NCI-H446 (cell line): ENCODE data around the gene KIAA1755.

Experiments used
- DNase-seq, 2 experiments: peaks; one replicate each; lab custom pipeline; 2025; lab: John Stamatoyannopoulos, UW

The KIAA1755 gene

DNA sequence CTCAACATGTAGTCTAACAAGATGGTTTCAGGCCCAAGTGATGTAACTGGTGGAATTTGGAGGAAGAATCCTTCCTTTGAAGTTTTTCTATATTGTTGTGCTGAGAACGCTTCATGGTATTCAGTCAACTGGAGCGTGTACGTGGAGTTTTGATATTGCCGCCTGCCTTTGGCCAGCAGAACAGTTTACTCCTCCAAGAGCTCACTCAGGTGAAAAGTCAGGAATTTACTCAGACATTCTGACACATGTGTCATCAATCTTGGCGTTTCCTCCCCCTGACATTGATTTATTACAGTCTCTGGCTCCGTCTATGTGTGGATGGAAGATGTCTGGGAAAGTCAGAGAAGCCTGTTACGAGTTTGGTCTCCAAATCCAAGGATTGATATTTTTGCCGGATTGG is 76.4 kb downstream of the KIAA1755 start:
- no peak for DNase-seq

DNA sequence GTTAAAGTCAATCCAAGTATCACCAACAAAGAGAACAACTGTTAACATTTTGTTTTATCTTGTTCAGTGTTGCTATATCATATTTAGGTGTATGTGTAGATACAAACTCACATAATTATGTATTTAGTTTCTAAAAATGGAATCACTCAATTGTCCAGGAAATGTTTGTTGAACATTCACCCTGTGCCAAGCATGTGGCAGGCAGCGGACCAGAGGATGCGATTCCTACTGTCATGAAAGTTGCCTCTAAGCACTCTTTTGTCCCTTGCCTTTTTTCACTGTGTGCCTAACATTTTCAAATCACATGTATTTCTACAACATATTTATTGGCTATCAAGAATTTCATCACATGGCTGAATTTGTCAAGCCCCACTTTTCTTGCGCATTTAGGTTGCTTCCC is 78.6 kb downstream of the KIAA1755 start:
- no peak for DNase-seq

DNA sequence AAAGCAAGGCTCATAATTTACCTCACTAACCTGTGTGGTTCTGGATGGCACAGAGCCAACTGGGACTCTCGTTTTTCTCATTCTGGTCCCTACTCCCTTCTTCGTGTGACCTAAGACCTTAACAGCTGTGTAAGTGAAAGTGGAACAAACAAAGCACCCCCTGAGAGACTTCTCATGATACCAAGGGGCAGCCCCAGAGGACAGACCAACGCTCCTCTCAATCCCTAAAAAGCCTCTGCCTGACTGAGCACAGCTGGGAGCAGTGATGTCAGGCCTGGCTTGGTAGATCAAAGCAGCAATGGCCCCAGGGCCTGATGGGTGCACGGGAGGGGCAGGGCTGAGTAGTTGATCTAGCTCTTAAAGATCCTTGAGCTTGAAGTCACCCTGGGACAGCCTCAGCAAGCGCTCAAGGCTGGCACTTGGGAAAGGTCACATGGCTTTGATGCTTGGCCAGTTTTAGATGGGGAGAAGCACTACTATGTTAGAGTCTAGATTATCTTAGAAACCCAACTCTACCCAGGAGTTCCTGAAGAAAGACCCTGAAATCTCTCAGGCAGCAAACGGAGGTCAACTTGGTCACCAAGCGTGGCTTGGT is 79.2 kb downstream of the KIAA1755 start:
- no peak for DNase-seq

DNA sequence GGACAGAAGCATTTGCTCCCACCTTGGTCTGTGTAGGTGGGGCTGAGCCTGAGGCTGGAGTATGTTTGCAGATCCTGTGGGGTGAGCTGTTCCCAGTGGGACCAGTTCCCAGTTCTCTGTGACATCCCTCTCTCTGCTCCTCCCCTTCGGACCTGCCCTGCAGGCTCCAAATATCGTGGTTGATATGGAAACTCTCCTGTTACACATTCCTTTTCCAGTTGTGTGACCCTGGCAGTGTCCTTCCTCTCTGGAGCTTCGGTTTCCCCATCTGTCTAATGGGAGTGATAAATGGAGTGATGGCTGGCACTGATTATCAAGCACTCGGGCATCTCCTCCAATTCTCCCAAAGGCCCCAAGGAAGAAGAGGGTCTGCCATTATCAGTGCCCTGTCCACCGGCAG is 79.8 kb downstream of the KIAA1755 start:
- DNase-seq: no peak

DNA sequence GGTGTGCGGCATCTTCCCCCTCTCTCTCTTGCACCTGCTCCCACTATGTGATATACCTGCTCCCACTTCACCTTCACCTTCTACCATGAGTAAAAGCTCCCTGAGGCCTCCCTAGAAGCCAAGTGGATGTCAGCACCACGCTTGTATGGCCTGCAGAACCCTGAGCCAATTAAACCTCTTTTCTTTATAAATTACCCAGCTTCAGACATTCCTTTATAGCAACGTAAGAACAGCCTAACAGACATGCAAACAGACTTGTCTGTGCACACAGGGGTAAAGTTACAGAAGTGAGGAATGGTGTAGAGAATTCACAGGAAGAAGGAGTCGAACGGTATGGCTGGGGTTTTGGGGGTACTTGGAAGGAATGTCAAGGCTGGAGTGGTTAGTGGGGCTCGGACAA is 80.7 kb downstream of the KIAA1755 start:
- DNase-seq: no peak

DNA sequence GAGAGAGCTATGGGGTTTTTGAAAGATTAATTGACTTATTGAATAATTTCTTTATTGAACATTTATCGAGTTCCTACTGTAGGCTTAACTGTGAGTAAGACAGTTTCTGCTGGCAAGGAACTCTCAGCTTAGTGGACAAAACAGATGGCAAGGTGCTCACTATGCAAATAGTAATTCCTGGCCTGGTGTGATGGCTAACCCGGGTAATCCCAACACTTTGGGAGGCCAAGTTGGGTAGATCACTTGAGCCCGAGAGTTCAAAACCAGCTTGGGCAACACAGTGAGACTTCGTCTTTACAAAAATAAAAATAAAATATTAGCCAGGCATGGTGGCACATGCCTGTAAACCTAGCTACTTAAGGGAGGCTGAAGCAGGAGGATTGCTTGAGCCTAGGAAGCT is 82.0 kb downstream of the KIAA1755 start:
- no peak for DNase-seq

DNA sequence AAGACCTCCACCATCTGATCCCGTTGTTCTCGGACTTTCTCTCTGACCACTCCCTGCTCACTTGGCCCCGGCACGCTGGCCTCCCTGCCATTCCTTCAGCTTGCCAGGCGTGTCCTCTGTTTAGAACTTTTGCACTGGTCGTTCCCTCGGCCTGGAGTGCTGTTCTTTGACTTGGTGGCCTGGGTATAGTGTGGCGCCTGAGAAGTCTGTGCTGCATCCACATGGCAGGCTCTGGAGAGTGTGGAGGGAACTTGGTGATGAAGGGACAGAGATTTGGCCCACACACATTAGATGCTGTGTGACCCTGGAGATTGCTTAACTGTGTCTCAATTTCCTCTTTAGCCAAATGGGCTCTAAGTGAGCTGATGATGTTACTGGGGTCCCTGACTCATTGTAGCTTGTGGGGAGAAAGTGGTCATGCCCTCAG is 82.5 kb downstream of the KIAA1755 start:
- no peak for DNase-seq

DNA sequence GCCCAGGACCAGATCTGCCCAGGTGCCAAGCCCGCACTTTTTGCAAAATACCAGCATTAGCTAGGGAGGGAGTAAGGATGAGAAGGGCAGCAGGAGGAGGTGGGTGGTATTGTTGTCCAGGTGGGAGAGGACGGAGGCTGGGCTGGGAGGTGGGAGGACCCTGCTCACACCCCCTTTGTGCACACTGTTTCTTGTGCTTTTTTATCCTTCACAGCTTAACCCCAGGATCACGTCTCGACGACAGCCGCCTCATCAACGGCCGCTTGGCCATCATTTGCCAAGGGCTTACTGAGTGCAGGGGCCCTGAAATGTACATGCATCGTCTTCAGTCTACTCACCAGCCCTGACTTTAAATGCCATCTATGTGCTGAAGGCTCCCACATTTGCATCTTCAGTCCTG is 83.3 kb downstream of the KIAA1755 start:
- DNase-seq: no peak

DNA sequence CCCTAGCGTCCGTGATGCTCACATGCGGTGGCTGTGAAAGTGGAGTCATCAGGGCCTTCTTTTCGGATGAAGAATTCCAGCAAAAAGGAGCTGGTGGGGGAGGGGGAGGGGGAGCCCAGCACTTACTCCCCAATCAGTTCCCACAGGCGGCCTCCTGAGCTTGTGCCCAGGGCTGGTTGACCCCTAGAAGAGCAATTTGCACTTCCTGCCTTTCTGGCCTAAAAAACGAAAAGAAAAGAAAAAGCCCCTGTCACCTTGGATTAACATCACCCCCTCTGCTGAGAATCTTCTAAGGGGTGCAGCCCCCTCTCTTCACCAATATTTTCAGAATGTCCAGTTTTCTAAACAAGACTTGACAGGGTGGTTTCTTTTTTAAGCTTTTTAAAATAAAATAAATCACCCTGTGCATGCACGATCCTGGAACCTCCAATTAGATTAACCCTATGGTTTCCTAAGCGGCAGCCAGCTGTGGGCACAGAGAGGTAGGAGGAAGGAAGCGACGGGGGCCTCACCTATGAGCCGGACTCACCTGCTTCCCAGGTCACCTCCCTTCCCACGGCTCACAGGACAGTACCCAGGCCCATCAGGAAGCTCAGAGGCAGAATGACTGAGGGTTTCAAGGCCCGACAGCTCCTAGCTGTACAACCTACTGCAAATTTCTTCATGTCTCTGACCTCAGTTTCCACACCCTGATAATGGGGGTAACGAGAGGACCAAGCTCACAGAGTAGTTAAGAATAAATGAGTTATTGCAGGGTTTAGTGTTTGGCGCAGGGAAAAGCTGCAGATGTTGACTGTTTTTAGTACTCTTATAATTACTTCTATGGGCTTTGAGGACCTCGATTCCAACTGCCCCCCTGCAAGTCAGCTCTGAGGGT is 85.0 kb downstream of the KIAA1755 start:
- no peak for DNase-seq

DNA sequence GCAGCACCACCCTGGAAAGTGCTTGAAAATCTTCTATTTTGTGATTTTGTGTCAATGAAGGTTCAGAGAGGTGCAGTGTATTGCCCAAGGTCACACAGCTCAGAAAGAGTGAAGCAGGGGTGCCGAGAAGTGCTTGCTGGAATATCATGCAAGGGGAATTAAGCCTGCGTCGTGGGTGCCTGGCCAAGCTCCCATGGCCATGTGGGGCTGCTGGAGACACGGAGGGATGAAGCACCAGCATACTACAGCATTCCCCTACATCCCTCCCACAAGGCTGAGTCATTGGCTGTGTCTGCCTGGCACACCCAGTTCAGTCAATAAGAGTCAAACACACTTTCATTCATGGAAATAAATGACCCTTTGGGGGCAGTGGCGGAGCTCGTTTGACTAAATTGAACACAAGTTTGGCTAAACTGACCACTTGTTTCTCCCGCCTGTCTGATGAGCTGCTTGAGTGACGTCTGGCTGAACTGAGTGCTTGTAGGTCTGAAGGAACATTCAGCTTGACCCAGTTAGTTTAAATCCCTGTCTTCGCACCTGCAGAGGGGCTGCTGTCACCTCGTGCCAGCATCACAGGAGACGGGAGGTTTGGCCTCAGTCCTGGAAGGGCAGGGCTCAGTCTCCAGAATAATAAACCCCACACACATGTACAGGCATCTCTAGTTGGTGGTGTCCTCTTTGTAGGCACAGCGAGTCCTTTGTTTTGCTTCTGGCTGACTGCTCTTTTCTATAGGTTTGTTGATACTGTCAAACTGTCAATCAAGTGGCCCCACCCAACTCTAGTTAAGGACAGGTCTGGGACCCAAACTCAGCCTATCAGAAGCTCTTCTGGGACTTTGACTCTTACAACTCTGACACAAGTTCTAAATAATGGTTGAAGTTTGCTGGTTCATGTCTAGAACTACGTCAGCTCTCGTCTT is 87.0 kb downstream of the KIAA1755 start:
- no peak for DNase-seq

DNA sequence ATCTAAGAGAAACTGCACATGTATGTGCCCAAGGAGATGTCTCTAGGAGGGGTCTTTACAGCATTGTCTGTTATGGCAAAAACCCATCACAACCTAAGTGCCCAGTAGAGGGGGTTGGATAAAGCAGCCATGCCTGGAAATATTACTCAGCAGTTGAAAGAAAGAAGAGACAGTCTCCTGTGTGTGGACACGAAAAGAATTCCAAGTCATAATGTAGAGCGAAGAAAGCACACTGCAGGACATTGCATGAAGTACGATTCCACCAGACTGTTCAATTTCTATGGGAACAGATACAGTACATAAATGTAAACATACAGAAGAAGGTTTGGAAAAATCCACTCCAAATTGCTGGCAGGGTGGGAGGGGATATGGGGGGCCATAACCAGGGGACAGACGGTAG is 88.1 kb downstream of the KIAA1755 start:
- no peak for DNase-seq

DNA sequence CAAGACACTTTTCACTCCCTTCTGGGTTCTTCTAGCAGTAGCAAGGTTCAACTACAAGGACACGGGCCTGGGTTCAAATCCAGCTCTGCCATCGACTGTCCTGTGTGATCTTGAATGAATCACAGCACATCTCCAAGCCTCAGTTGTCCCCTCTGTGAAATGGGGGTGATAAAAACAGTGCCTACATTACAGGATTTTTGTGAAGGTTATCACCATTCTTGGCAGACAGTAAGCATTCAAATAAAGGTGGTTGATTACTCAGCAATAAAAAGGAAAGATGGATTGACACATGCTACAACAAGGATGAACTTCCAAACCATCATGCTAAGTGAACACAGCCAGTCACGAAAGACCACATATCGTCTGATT is 88.9 kb downstream of the KIAA1755 start:
- DNase-seq: no peak

DNA sequence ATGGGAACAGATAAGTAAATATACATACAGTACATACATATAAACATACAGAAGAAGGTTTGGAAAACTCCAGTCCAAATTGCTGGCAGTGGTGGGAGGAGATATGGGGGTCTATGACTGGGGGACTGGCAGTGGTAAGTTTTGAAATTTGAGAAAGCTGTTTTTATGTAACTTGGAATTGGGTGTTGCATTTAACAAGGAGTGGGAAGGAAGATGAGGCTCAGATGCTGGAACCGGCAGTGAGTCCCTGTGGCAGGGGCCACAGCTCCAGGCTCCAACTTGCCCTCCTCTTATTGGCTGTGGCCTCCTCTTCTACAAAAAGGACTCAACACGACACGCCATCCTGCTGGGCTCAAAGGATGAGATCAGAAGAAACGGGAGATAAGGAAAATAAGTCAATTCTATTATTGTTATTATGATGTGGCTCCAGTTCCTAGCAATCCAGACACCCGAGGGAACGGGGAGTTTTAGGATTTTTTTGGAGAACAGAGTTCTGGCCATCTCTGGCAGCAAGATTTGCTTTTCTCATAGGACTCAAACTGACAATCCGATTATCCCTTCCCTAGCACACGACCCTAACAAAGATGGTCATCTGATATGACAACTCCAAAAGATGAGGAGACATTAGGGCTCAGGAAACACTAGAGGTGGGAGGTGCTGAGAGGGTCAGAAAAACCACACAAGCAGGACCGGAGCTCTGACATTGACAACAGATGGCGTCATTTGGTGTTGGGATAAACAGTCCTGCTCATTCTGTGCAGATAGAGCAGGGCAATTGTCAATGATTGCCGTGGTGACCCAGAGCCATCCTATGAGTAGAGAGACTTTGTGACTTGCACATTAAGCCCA is 89.5 kb downstream of the KIAA1755 start:
- DNase-seq: no peak

DNA sequence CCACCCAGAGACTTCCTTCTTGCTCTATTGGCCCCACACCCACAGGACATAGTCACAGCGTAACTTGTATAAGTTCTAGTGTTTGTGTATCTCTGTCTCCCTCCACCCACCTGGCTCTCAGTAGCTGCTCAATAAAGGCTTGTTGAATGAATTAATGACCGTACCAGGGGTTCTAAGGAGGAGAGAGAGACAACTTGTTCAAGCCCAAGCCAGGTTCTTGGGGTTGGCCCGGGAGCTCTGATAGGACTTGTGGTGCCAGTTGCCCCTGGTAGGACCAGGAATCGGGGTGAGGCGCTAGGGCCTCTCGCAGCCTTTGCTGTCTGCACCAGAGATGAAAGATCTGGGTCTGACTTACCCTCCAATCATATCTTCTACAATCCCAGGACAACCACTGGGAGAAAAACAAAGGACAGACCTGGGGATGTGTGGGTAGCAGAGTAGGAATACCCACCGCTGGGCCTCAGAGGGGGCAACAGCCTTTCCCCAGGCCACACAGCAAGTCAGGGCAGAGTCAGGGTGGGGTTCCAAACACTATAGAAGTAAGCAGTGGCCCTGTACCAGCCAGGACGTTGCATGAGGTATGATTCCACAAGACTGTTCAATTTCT is 90.2 kb downstream of the KIAA1755 start:
- DNase-seq: no peak

DNA sequence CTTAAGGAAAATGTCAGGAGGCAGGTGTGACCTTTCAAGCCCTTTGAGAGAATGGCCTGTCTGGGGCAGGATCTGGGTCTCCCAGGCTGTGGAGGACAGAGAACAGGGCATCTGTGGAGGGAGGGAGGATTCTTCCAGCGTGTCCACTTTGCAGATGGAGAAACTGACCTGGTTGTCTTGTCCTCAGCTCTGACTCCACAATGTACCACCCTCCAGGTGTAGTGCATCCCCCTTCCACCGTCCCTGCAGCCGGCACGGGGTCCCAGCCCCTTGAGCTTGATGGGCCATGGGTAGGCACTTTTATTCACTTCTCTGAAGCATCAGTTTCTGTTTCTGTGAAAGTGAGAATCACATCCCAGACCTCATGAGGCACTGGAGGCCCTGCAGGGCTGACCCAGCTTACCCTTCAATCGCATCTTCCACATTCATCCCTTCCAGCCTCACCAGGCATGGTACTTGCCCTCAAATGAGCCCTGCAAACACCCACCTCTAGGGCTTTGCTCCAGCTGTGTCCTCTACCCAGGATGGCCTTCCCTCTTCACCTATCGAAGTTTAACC is 90.8 kb downstream of the KIAA1755 start:
- DNase-seq: no peak

DNA sequence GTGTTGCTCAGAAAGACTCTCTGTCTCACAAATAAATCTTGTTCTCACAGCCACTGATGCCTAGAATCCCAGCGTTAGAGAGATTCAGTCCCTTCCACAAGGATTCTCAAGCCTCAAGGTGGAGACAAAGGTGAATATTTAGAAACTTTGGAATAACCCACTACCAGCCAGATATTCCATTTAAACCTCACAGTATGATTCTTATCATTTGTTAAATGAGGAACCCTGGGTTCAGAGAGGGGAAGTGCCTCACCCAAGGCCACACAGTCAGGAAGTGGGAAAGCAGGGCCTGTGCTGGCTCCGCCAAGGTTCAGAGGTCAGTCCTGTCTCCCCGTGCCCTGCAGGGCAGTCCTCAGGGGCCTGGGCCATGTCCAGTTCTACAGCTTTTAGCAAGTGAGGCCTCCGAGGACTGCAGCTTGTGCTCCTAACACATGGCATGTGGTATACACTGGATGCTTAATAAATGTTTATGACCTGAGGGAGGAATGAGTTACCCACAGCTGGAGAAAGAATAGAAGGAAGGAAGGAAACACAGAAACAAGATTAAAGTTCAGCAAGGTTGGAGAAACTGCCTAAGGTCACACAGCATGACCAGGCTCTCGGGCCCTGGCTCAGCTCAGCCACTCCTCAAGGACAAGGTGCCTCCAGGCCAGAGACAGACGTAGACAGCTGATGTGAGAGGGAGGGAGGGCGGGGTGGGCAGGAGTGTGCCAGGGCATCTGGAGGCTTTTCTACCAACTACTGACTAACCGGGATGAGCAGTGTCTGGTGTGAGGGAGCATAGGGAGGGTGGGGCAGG is 91.5 kb downstream of the KIAA1755 start:
- no peak for DNase-seq

DNA sequence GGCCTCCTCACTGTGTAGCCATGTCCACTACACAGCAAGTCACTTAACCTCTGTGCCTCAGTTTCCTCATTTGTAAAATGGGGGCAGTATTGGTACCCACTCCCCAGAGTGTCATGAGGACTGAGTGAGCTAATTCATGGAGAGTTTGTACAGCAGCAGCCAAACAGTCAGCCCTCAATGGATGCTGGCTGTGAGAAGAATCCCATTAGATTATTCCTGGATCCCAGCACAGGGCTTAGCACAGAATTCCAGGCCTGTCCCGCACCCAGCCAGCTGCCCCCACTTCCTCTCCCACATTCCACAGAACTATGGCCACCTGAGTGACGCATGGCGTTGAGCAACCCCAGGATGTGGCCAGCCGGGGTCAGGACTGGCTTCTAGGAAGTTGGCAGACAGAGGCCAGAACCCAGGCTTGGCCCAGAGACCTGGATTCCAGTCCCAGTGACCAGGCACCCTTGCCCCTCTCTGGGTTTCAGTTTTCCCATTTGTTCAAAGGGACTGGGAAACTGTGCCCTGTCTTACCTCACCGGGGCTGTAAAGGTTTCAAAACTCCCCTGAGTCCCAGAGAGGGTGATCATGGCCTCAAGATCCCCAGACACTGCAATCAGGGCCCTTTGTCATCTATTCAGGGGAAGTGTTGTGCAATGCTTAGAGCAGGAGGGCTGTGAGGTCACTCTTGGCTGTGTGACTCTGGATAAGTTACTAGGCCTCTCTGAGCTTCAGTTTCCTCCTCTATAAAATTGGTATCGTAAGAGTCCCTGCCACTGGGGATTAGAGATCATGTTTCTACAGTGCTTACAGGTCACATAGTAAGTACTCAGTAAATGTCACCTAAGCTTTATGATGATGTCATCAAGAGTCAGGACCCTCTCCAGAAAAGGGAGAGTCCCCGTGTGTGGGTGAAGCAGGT is 92.4 kb downstream of the KIAA1755 start:
- DNase-seq: no peak

DNA sequence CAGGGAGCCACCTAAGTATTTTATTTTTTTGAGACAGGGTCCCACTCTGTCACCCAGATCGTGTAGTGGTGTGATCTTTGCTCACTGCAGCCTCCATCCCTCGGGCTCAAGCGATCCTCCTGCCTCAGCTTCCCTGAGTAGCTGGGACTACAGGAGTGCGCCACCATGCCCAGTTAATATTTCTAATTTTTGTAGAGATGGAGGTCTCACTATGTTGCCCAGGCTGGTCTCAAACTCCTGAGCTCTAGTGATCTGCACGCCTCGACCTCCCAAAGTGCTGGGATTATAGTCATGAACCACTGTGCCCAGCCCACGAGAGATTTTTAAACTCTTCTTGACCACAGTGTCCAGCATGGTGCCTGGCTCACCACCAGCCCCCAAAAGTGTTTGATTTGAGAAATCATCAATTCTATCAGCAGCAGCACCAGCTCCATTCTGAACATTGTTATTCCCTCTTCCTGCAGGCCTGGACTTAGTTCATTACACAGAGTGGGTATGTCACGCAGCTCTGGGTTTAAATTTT is 93.1 kb downstream of the KIAA1755 start:
- no peak for DNase-seq

DNA sequence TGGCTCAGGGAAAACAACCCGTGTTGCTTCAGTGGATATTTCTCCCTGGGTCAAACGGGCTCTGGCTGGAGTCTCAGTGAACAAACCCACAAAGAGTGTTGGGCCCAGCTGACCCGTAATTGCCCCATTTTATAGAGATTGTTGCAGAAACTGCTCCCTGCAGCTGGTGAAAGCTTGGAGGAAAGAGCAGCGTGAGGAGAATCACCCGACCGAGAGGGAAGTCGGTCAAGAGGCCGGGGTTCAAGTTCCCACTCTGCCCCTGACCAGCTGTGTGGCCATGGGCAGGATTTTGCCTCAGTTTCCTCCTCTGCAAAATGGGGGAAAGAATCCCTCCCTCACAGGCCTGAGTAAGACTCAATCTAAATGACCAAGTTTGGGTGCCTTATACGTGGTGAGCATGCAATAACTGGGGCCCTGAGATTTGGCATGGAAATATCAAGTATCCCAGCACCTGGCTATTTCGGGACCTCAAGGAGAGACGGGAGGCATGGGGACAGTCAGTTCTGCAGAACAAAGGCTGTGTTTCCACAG is 93.8 kb downstream of the KIAA1755 start:
- DNase-seq: no peak
